H1 (cell line): ENCODE results near the gene ARID4A. TPM values are rescaled to one million over a fixed set of nuclear protein-coding genes. Genes with fewer than 3 reads are reported as not detected.

Source experiments
- CTCF ChIA-PET: fragments of 300-600 bp; sonication (Branson Sonifier 250); formaldehyde crosslinking; loops from one replicate; lab custom pipeline; 2021; ENCODE audit not compliant: partially characterized antibody; lab: Charles Lee
- POLR2A ChIA-PET: fragments of 300-600 bp; sonication (Branson Sonifier 250); formaldehyde crosslinking; loops from one replicate; lab custom pipeline; 2021; ENCODE audit warnings: inconsistent platforms; ENCODE audit not compliant: partially characterized antibody; lab: Charles Lee
- DNase-seq, 2 experiments: peaks; one replicate each; pipeline versions ENCODE4 v3.0.0 to v3.0.0-alpha.2; 2010 to 2022; ENCODE audit warnings: low spot score in 2 of 2, low read depth in 1 of 2, mixed read lengths in 1 of 2
- FAIRE-seq: peaks from 2 replicates; lab custom pipeline; 2011; peaks lifted over from hg19 to GRCh38; lab: Jason Lieb, UNC
- H2AFZ ChIP-seq: 2 replicates; pipeline ENCODE4 v1.8.1; 2012; ENCODE audit warnings: low read length, inconsistent platforms
- H2AK5ac ChIP-seq: 2 replicates; pipeline ENCODE4 v1.6.1; 2013; ENCODE audit warnings: low read depth, low read length
- H2BK120ac ChIP-seq: replicated peaks from 2 replicates; pipeline ENCODE3; 2013; ENCODE audit warnings: low read depth, low read length, inconsistent platforms
- H2BK12ac ChIP-seq: 2 replicates; pipeline ENCODE4 v1.6.1; 2013; ENCODE audit warnings: low read depth, low read length
- H2BK15ac ChIP-seq: 2 replicates; pipeline ENCODE4 v1.6.1; 2013; ENCODE audit warnings: low read length
- H2BK20ac ChIP-seq: 2 replicates; pipeline ENCODE4 v1.6.1; 2013; ENCODE audit warnings: low read length
- H2BK5ac ChIP-seq: 2 replicates; pipeline ENCODE4 v1.6.1; 2013; ENCODE audit warnings: low read depth, low read length
- H3K14ac ChIP-seq: 2 replicates; pipeline ENCODE4 v1.6.1; 2013; ENCODE audit warnings: inconsistent platforms; ENCODE audit not compliant: insufficient read length
- H3K18ac ChIP-seq: 2 replicates; pipeline ENCODE4 v1.6.1; 2013; ENCODE audit warnings: low read length; ENCODE audit errors: extremely low read depth
- H3K23ac ChIP-seq: 2 replicates; pipeline ENCODE4 v1.6.1; 2013; ENCODE audit warnings: inconsistent platforms; ENCODE audit not compliant: insufficient read length
- H3K23me2 ChIP-seq: 2 replicates; pipeline ENCODE4 v1.6.1; 2013; ENCODE audit warnings: low read depth, low read length
- H3K27ac ChIP-seq: 2 replicates; pipeline ENCODE4 v1.6.1; 2011; ENCODE audit warnings: low read depth, low read length, inconsistent platforms
- H3K27me3 ChIP-seq, 4 experiments: replicated peaks in 1 of 4; 1 replicate in 1 of 4; 2 replicates in 3 of 4; pipeline versions ENCODE4 v1.6.1 to v1.8.1; 2011 to 2013; ENCODE audit warnings: low read length in 3 of 4, mild to moderate bottlenecking in 3 of 4, inconsistent platforms in 2 of 4, mixed read lengths in 2 of 4, moderate library complexity in 1 of 4; ENCODE audit not compliant: control insufficient read depth in 3 of 4, insufficient read depth in 3 of 4; ENCODE audit errors: extremely low read depth in 1 of 4
- H3K36me3 ChIP-seq, 4 experiments: 2 replicates each; pipeline versions ENCODE4 v1.6.1 to v1.8.1; 2011 to 2013; ENCODE audit warnings: mild to moderate bottlenecking in 4 of 4, low read length in 3 of 4, moderate library complexity in 2 of 4, control low read depth in 1 of 4, inconsistent platforms in 1 of 4; ENCODE audit not compliant: insufficient read depth in 4 of 4, control insufficient read depth in 2 of 4
- H3K4ac ChIP-seq: replicated peaks from 2 replicates; pipeline ENCODE3; 2013; ENCODE audit warnings: low read length, low read depth, mixed read lengths, inconsistent platforms; ENCODE audit not compliant: insufficient read length
- H3K4me1 ChIP-seq, 4 experiments: replicated peaks in 1 of 4; 1 replicate in 1 of 4; 2 replicates in 3 of 4; pipeline versions ENCODE4 v1.6.1 to v1.8.1; 2011 to 2013; ENCODE audit warnings: low read length in 3 of 4, inconsistent platforms in 2 of 4, mixed read lengths in 1 of 4; ENCODE audit not compliant: insufficient read depth in 4 of 4, control insufficient read depth in 3 of 4
- H3K4me2 ChIP-seq, 2 experiments: 2 replicates each; pipeline versions ENCODE4 v1.6.1 to v1.8.1; 2011 to 2013; ENCODE audit warnings: low read depth in 2 of 2, low read length in 2 of 2, control low read depth in 1 of 2, inconsistent platforms in 1 of 2, mild to moderate bottlenecking in 1 of 2; ENCODE audit not compliant: insufficient read depth in 1 of 2
- H3K4me3 ChIP-seq, 4 experiments: fragments of 200-600, 300-600 bp in 1 of 4; sonication (generic), shearing (Covaris generic), sonication (Bioruptor Twin) in 1 of 4; 2 replicates each; pipeline versions ENCODE4 v1.5.1 to v1.8.1; 2011 to 2016; ENCODE audit warnings: low read length in 4 of 4, low read depth in 3 of 4, control low read depth in 2 of 4, inconsistent platforms in 2 of 4, mild to moderate bottlenecking in 2 of 4, mixed read lengths in 1 of 4, moderate library complexity in 1 of 4; ENCODE audit not compliant: insufficient read depth in 2 of 4; ENCODE audit errors: extremely low read depth in 1 of 4
- H3K56ac ChIP-seq: replicated peaks from 2 replicates; pipeline ENCODE3; 2013; ENCODE audit warnings: low read depth, mild to moderate bottlenecking, mixed read lengths, low read length, inconsistent platforms; ENCODE audit not compliant: insufficient read length
- H3K79me1 ChIP-seq: 2 replicates; pipeline ENCODE4 v1.6.1; 2013; ENCODE audit warnings: low read depth, low read length, control low read depth
- H3K79me2 ChIP-seq, 2 experiments: 2 replicates each; pipeline versions ENCODE4 v1.6.1 to v1.8.1; 2012 to 2013; ENCODE audit warnings: low read length in 2 of 2, mild to moderate bottlenecking in 2 of 2, inconsistent platforms in 1 of 2; ENCODE audit not compliant: insufficient read depth in 2 of 2, control insufficient read depth in 1 of 2
- H3K9ac ChIP-seq, 4 experiments: replicated peaks in 1 of 4; 1 replicate in 1 of 4; 2 replicates in 3 of 4; pipeline versions ENCODE4 v1.6.1 to v1.8.1; 2011 to 2013; ENCODE audit warnings: low read depth in 3 of 4, low read length in 3 of 4, control low read depth in 2 of 4, mild to moderate bottlenecking in 2 of 4, moderate library complexity in 2 of 4, inconsistent platforms in 1 of 4; ENCODE audit errors: extremely low read depth in 1 of 4
- H3K9me3 ChIP-seq, 2 experiments: 2 replicates each; pipeline versions ENCODE4 v1.6.1 to v1.8.1; 2012 to 2013; ENCODE audit warnings: mild to moderate bottlenecking in 2 of 2, moderate library complexity in 2 of 2, control low read depth in 1 of 2, inconsistent platforms in 1 of 2, low read depth in 1 of 2, low read length in 1 of 2, mixed read lengths in 1 of 2; ENCODE audit not compliant: insufficient read depth in 2 of 2
- H4K20me1 ChIP-seq, 2 experiments: replicated peaks in 1 of 2; 2 replicates each; pipeline versions ENCODE3 to v1.8.1; 2011 to 2013; ENCODE audit warnings: inconsistent platforms in 2 of 2, low read length in 2 of 2, mild to moderate bottlenecking in 1 of 2; ENCODE audit not compliant: insufficient read depth in 2 of 2, control insufficient read depth in 1 of 2
- H4K5ac ChIP-seq: 2 replicates; pipeline ENCODE4 v1.6.1; 2013; ENCODE audit warnings: low read length, low read depth, mixed read lengths, inconsistent platforms; ENCODE audit not compliant: insufficient read length
- H4K8ac ChIP-seq: 2 replicates; pipeline ENCODE4 v1.8.0; 2013; ENCODE audit warnings: mild to moderate bottlenecking, moderate library complexity, low read length, inconsistent platforms; ENCODE audit not compliant: insufficient read depth; ENCODE audit errors: extremely low read depth
- H4K91ac ChIP-seq: replicated peaks from 2 replicates; pipeline ENCODE3; 2013; ENCODE audit warnings: low read length, mixed read lengths, inconsistent platforms; ENCODE audit not compliant: insufficient read length
- CBX5 ChIP-seq: fragments of 300-800, 300-1000 bp; sonication (generic); IDR thresholded peaks from 2 replicates; pipeline ENCODE4 v1.7.1; 2016; ENCODE audit warnings: antibody characterized with exemption, low read length, low read depth
- CBX8 ChIP-seq: fragments of 300-800, 300-1000 bp; sonication (generic); IDR thresholded peaks from 2 replicates; pipeline ENCODE4 v1.7.1; 2016; ENCODE audit warnings: low read depth, low read length, borderline replicate concordance
- CHD1 ChIP-seq: IDR thresholded peaks from 2 replicates; pipeline ENCODE4 v1.6.1; 2012; ENCODE audit warnings: low read depth, low read length, improper control_type of control experiment
- CREB1 ChIP-seq: IDR thresholded peaks from 2 replicates; pipeline ENCODE4 v1.6.1; 2012; ENCODE audit warnings: inconsistent platforms
- FOSL1 ChIP-seq: IDR thresholded peaks from 2 replicates; pipeline ENCODE4 v1.6.1; 2011; ENCODE audit warnings: mild to moderate bottlenecking, low read depth, low read length, moderate library complexity; ENCODE audit not compliant: insufficient read depth
- GTF2F1 ChIP-seq: IDR thresholded peaks from 2 replicates; pipeline ENCODE4 v1.6.1; 2012; ENCODE audit warnings: low read depth, low read length, improper control_type of control experiment, borderline replicate concordance
- RAD21 ChIP-seq, 2 experiments: IDR thresholded peaks in 1 of 2; conservative IDR thresholded peaks in 1 of 2; 2 replicates each; pipeline ENCODE4 v1.6.1; 2011; ENCODE audit warnings: low read depth in 2 of 2, low read length in 2 of 2, improper control_type of control experiment in 1 of 2, inconsistent platforms in 1 of 2, mild to moderate bottlenecking in 1 of 2, moderate library complexity in 1 of 2
- SAP30 ChIP-seq: fragments of 300-600 bp; sonication (generic); IDR thresholded peaks from 2 replicates; pipeline ENCODE4 v1.7.1; 2012; ENCODE audit warnings: low read length, moderate library complexity, mild to moderate bottlenecking, inconsistent platforms; ENCODE audit not compliant: insufficient read depth, insufficient replicate concordance
- SIN3A ChIP-seq, 2 experiments: IDR thresholded peaks in 1 of 2; conservative IDR thresholded peaks in 1 of 2; 2 replicates each; pipeline ENCODE4 v1.6.1; 2011 to 2012; ENCODE audit warnings: low read length in 2 of 2, improper control_type of control experiment in 1 of 2, low read depth in 1 of 2, mild to moderate bottlenecking in 1 of 2
- SIX5 ChIP-seq: IDR thresholded peaks from 2 replicates; pipeline ENCODE4 v1.6.1; 2011; ENCODE audit warnings: mild to moderate bottlenecking, low read depth, low read length
- TAF7 ChIP-seq: optimal IDR thresholded peaks from 2 replicates; pipeline ENCODE3; 2011; ENCODE audit warnings: low read depth, mild to moderate bottlenecking, inconsistent platforms, low read length, moderate library complexity, borderline replicate concordance
- TBP ChIP-seq: IDR thresholded peaks from 2 replicates; pipeline ENCODE4 v1.6.1; 2011; ENCODE audit warnings: low read depth, low read length, improper control_type of control experiment
- TEAD4 ChIP-seq: IDR thresholded peaks from 2 replicates; pipeline ENCODE4 v1.6.1; 2012; ENCODE audit warnings: low read depth, low read length, inconsistent platforms, mixed read lengths
- ZNF274 ChIP-seq: IDR thresholded peaks from 2 replicates; pipeline ENCODE4 v1.7.0; 2012; ENCODE audit warnings: low read length, borderline replicate concordance; ENCODE audit errors: extremely low read depth
- WGBS, 2 experiments: shearing (Covaris generic) in 1 of 2; methylation state at CpG; one replicate each; pipeline versions ENCODE4 v1.1.6 to v1.1.7; 2013 to 2015; ENCODE audit warnings: low lambda C conversion rate in 2 of 2, mixed read lengths in 2 of 2, inconsistent platforms in 1 of 2, low coverage in 1 of 2, missing lambda C conversion rate in 1 of 2; ENCODE audit not compliant: insufficient replicate concordance in 2 of 2, insufficient coverage in 1 of 2, insufficient read length in 1 of 2; ENCODE audit errors: extremely low coverage in 1 of 2, missing lambda C conversion rate in 1 of 2; 5-methylcytosine and 5-hydroxymethylcytosine counted together
- polyA plus RNA-seq, 7 experiments: library from polyadenylated mRNA; depleted of rRNA in 3 of 7; stranded (reverse) in 5 of 7; unstranded in 2 of 7; fragments of >200 nt in 5 of 7; fragments of 200-250 nt in 2 of 7; gene quantifications; 1 replicate in 5 of 7; 2 replicates in 1 of 7; 4 replicates in 1 of 7; pipeline versions ENCODE4 v1.2.1 to v1.2.3, GENCODE V29; 2011 to 2013; ENCODE audit warnings: missing spikeins in 2 of 7, mixed read lengths in 2 of 7
- total RNA-seq: library from RNA; stranded (reverse); fragmentation: NEBNext Ultra II Directional; extraction: Animal tissue kit (Norgen Biotek cat#: 25700); gene quantifications from 2 replicates; pipeline ENCODE4 v1.2.1, GENCODE V29; 2021

Gene ARID4A
- total and polyA plus RNA-seq, 2 of the 8 experiments (the other 6 are each of a cell fraction or from before 2014, with no cell fraction given): 2.1 to 14.6 TPM

- POLR2A ChIA-PET: no interaction called here
- no peak for TF ChIP-seq FOSL1
- TF ChIP-seq CREB1: no peak
- no peak for TF ChIP-seq TEAD4
- no peak for TF ChIP-seq SAP30
- TF ChIP-seq RAD21 (IDR thresholded peaks at IDR 0.05 in 1 of 2, conservative IDR thresholded peaks at IDR 0.05 in 1 of 2; ENCODE audit: low read depth in 2 of 2, low read length in 2 of 2): no peak
- no peak for TF ChIP-seq CBX5
- no peak for TF ChIP-seq GTF2F1
- TF ChIP-seq SIX5: no peak
- TF ChIP-seq CHD1: no peak
- no peak for TF ChIP-seq TBP
- TF ChIP-seq TAF7: no peak
- no peak for TF ChIP-seq SIN3A (conservative IDR thresholded peaks at IDR 0.05 in 1 of 2, IDR thresholded peaks at IDR 0.05 in 1 of 2; ENCODE audit: low read depth in 1 of 2, low read length in 2 of 2)
- no peak for TF ChIP-seq ZNF274
- TF ChIP-seq CBX8: no peak
These were observed 42.9 kb downstream of the ARID4A start for GRCh38 chr14:58341152-58341748.

More at GRCh38 chr14:58341152-58341748, 42.9 kb downstream of the ARID4A start:
- DNase-seq (no peak), FAIRE-seq (no peak)
- no peak overlapping the region for H2AFZ ChIP-seq
- CTCF ChIA-PET: no interaction called here
- no peaks in the 10 kb centered on the region for H3K27me3 ChIP-seq
- no peak overlapping the region for H2AK5ac ChIP-seq
- H3K36me3 ChIP-seq: peaks cover 0 to 12% (median 3%) of the 10 kb centered on the region in 4 experiments; a peak in 5 of 8 replicates
- H4K8ac ChIP-seq: no peak overlapping the region
- no peaks in the 10 kb centered on the region; the same call in 1 of the 2 replicates for H3K23me2 ChIP-seq
- H2BK5ac ChIP-seq: no peak overlapping the region
- no peak overlapping the region for H3K14ac ChIP-seq
- H4K5ac ChIP-seq: no peak overlapping the region
- H2BK15ac ChIP-seq: no peak overlapping the region
- no peak overlapping the region for H3K56ac ChIP-seq
- H3K18ac ChIP-seq: no peak overlapping the region
- no peak overlapping the region for H2BK12ac ChIP-seq
- H4K91ac ChIP-seq: no peak overlapping the region
- no peak overlapping the region for H2BK120ac ChIP-seq
- H2BK20ac ChIP-seq: no peak overlapping the region
- no peak overlapping the region for H3K9ac ChIP-seq
- H4K20me1 ChIP-seq: peaks cover 0 to 1% of the 10 kb centered on the region in 2 experiments
- H3K4me1 ChIP-seq: no peaks in the 10 kb centered on the region
- no peak overlapping the region for H3K4me2 ChIP-seq
- no peaks in the 10 kb centered on the region for H3K79me1 ChIP-seq
- no peaks in the 10 kb centered on the region for H3K9me3 ChIP-seq
- 89% methylated on average over 4 of the region's 4 CpGs; no CpG with 5 or more reads in 1 of the 2 experiments for WGBS, 2 experiments
- H3K23ac ChIP-seq: no peak overlapping the region
- no peak overlapping the region for H3K27ac ChIP-seq
- no peaks in the 10 kb centered on the region for H3K79me2 ChIP-seq
- H3K4me3 ChIP-seq: no peak overlapping the region
- H3K4ac ChIP-seq: no peak overlapping the region
